ENCODE data around the gene CLPSL1. TPM values are rescaled to one million over a fixed set of nuclear protein-coding genes. Genes with fewer than 3 reads are reported as not detected.

CLPSL1 gene
- total and polyA plus RNA-seq, 2 of the 8 experiments (the other 6 are each of a cell fraction or from before 2014, with no cell fraction given): not detected

GRCh38 chr6:35739645-35740524, 40.9 kb upstream of the CLPSL1 start (continued):
- TF ChIP-seq EGR1 (IDR thresholded peaks at IDR 0.05; ENCODE audit: borderline replicate concordance, low read depth, low read length) (no peak), EP300 (IDR thresholded peaks at IDR 0.05; ENCODE audit: borderline replicate concordance in 1 of 2, low read depth in 2 of 2, low read length in 2 of 2) (peak in 1 of 2 experiments; percentile 43; a peak in 1 of 3 replicates), FOSL1 (IDR thresholded peaks at IDR 0.05; ENCODE audit: insufficient read depth, low read depth, low read length) (no peak), ASH2L (IDR thresholded peaks at IDR 0.05; ENCODE audit: low read length) (peak; percentile 66), GTF2F1 (IDR thresholded peaks at IDR 0.05; ENCODE audit: borderline replicate concordance, low read depth, low read length) (no peak), RBBP5 (IDR thresholded peaks at IDR 0.05; ENCODE audit: borderline replicate concordance, low read depth, low read length) (peak; percentile 69; the same call in 1 of the 2 replicates), CHD1 (IDR thresholded peaks at IDR 0.05; ENCODE audit: low read depth, low read length) (no peak), RXRA (IDR thresholded peaks at IDR 0.05; ENCODE audit: insufficient read depth, low read depth, low read length) (no peak), SP2 (IDR thresholded peaks at IDR 0.05; ENCODE audit: low read length) (no peak)
